Choroid plexus epithelial cell (primary cell): Measurements from ENCODE around the gene LARGE1.

Source experiments
- DNase-seq: peaks from one replicate; pipeline ENCODE4 v3.0.0-alpha.2; 2010; ENCODE audit warnings: low read depth
- H3K4me3 ChIP-seq: 2 replicates; pipeline ENCODE4 v1.5.1; 2011; ENCODE audit warnings: low read depth, mild to moderate bottlenecking, control low read depth, low read length, moderate library complexity
- CTCF ChIP-seq: conservative IDR thresholded peaks from 2 replicates; pipeline ENCODE4 v1.5.1; 2011; ENCODE audit warnings: low read depth, mild to moderate bottlenecking, control low read depth, inconsistent platforms, low read length, moderate library complexity

Gene LARGE1

DNA sequence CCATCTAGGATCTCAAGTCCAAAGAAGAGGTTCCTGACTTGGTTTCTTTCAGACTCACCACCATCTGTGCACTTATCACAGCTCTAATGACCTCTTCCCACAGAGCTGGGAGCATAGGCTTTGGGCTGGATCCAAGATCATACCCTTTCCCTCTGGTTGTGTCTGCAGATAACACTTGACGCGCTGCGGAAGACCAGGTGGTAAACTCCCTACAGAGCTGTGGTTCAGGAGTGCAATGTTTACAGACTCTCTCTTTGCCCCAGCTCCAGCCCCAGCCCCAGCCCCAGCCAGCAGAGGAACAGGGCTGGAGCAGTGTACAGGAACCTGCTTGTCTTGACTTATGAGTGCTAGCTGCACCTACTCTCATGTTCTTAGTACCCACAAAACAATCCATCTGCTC lies 587.7 kb downstream of the LARGE1 start:
- TF ChIP-seq CTCF = no peak
- no peak overlapping the region for H3K4me3 ChIP-seq
- no peak for DNase-seq

DNA sequence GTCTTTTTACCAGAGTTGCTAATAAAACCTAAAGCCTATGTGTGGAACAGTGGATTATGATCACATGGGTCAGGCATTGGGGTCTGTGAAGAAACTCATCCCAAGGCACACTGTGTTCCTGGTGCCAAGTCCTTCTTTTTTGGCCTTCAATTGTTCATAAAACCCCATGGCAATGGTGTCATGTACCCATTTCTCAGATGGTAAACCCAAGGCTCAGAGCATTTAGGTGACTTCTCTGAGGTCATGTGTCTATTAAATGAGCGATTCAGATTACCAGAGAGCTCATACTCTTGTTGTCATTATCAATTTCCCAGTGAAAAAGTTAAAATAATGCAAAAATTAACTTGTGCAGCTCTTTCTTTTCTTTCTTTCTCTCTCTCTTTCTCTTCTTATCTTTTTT lies 589.3 kb downstream of the LARGE1 start:
- H3K4me3 ChIP-seq = no peak overlapping the region
- no peak for DNase-seq
- no peak for TF ChIP-seq CTCF

GRCh38 chr22:33330534-33330933 lies 589.7 kb downstream of the LARGE1 start:
- TF ChIP-seq CTCF = no peak
- DNase-seq = no peak

GRCh38 chr22:33329398-33329797 lies 590.9 kb downstream of the LARGE1 start:
- no peak for TF ChIP-seq CTCF
- no peak overlapping the region for H3K4me3 ChIP-seq
- no peak for DNase-seq

More at GRCh38 chr22:33330534-33330933, 589.7 kb downstream of the LARGE1 start:
- no peak overlapping the region for H3K4me3 ChIP-seq

DNA sequence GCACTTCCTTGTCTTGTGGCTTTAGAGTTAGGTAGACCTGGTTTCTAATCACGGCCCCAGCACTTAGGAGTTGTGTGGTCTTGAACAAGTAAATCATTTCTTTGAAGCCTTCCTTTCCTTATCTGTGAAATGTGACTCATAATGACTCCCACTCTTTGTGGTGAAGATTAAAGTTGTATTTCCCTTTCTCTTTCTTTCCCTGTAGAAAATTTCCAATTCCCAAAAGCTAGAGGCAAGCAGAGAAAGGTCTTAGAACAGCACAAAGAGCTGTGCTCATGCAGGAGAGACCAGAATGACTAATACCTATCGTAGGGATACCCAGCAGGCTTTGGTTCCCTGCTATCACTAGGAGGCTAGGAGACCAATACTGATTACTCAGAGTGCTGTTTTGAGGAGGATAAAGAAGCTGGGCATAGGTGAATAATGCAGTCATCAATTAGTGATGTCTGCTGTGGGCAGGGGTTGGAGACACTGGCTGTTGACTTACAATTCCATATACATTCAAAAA lies 591.4 kb downstream of the LARGE1 start:
- no peak overlapping the region for H3K4me3 ChIP-seq
- TF ChIP-seq CTCF = no peak
- DNase-seq = peak; percentile 49

DNA sequence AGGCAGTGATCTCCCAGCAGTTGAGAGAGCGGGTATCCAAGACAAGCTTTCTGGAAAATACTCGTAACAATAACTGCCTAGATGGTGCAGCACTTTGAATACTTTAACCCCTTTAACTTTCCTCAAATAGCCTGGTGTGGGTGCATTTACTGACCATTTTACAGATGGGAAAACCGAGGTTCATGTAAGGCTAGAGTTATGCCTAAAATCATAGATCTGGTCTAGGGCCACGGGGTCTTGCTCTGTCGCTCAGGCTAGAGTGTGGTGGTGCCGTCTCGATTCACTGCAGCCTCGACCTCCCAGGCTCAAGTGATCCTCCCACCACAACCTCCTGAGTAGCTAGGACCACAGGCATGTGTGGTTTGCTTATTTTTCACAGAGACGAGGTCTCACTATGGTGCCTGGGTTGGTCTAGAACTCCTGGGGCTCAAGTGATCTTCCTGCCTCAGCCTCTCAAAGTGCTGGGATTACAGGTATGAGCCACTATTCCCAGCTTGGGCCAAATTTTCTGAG lies 592.9 kb downstream of the LARGE1 start:
- H3K4me3 ChIP-seq = no peak overlapping the region
- DNase-seq = no peak
- TF ChIP-seq CTCF = no peak

GRCh38 chr22:33326540-33327295 lies 593.6 kb downstream of the LARGE1 start:
- no peak overlapping the region for H3K4me3 ChIP-seq
- DNase-seq = no peak
- no peak for TF ChIP-seq CTCF
